ENCODE measurements around the gene PSME1. TPM values are rescaled to one million over a fixed set of nuclear protein-coding genes. Genes with fewer than 3 reads are reported as not detected.
A peak's percentile ranks its signal among the peaks of the same experiment; 100 is the strongest.

PSME1 gene
- total RNA-seq, 1 donor from 2014 or later: 385 TPM

DNA sequence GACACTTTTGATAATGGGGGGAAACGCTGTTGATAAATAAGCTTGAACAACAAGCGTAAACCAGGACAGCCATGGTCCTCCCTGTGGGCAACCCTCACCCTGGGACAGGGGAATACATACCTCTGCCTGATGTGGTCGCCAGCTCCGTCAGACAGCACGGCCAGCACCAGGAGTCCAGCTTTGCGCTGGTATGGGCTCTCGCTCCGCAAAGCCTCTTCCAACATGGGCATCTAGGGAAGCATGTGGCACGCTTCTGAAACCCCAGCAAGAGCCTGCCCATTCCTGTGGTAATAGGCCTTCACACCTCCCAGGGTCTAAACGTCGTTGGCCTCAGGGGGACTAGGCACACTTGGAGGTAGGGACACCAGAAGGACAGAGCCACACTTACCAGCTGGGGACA is 49.7 kb downstream of the PSME1 start:
- TF ChIP-seq, protein P1, sequence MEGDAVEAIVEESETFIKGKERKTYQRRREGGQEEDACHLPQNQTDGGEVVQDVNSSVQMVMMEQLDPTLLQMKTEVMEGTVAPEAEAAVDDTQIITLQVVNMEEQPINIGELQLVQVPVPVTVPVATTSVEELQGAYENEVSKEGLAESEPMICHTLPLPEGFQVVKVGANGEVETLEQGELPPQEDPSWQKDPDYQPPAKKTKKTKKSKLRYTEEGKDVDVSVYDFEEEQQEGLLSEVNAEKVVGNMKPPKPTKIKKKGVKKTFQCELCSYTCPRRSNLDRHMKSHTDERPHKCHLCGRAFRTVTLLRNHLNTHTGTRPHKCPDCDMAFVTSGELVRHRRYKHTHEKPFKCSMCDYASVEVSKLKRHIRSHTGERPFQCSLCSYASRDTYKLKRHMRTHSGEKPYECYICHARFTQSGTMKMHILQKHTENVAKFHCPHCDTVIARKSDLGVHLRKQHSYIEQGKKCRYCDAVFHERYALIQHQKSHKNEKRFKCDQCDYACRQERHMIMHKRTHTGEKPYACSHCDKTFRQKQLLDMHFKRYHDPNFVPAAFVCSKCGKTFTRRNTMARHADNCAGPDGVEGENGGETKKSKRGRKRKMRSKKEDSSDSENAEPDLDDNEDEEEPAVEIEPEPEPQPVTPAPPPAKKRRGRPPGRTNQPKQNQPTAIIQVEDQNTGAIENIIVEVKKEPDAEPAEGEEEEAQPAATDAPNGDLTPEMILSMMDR (conservative IDR thresholded peaks at IDR 0.05; ENCODE audit: low read depth, low read length): no peak
- no peak for DNase-seq (ENCODE audit: low read depth)
- no peak overlapping the region for H3K4me3 ChIP-seq (ENCODE audit: low read depth, low read length)

DNA sequence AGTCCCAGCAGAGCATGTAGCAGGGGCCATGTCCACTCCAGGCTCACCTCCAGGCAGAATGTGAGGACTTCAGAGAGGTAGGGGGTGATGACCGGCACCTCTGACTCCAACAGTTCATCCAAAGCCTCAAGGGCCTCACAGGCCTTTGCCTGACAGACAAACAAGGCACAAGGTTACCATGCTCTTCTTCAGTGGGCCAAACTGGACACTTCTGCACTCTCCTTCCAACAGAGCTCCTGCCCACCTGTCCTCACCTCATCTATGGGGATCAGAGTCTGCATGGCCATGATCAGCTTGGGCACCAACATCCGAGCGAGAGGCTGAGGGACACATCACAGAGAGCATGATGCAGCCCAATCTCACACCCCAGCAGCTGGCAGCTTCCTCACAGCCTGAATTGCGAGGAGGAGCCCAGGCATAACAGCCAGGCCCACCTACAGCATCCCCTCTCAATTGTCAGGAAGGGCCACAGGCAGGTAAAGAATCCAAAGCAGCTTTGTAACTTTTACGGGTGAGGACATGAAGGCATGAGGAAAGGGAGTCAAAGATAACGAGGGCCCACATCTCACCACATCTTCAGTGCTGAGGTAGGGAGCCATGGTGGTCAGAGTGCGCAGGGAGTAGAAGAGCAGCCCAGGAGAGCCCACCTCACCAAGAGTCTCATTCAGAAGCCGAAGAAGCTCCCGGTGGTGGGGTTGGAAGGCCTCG is 51.0 kb downstream of the PSME1 start:
- H3K4me3 ChIP-seq (ENCODE audit: low read depth, low read length): peak overlapping the region; percentile 93
- TF ChIP-seq, protein P1 (conservative IDR thresholded peaks at IDR 0.05; ENCODE audit: low read depth, low read length): no peak
- no peak for DNase-seq (ENCODE audit: low read depth)

GRCh38 chr14:24187539-24187915 is 51.5 kb downstream of the PSME1 start:
- peak overlapping the region; percentile 93 for H3K4me3 ChIP-seq (ENCODE audit: low read depth, low read length)
- no peak for DNase-seq (ENCODE audit: low read depth)
- TF ChIP-seq, protein P1 (conservative IDR thresholded peaks at IDR 0.05; ENCODE audit: low read depth, low read length): no peak

Other genes with a start within 250 kb of the PSME1 start
- gene DHRS4, start 182.4 kb upstream of the PSME1 start, total RNA-seq: 33.1 and 43.7 TPM in 2 replicates
- 13.6 and 14.8 TPM in 2 replicates for gene DHRS4L2, start 147.3 kb upstream of the PSME1 start, total RNA-seq
- gene CARMIL3, start 84.2 kb upstream of the PSME1 start, total RNA-seq: 0.07 TPM in 1 of 2 replicates, not detected in the other
- not detected in 2 replicates for gene CPNE6, start 64.6 kb upstream of the PSME1 start, total RNA-seq
- gene PCK2, start 41.9 kb upstream of the PSME1 start, total RNA-seq: 40.0 and 47.7 TPM in 2 replicates
- 42.6 and 51.2 TPM in 2 replicates for gene DCAF11, start 21.4 kb upstream of the PSME1 start, total RNA-seq
- gene NRL, start 21.2 kb upstream of the PSME1 start, total RNA-seq: 0.87 and 1.2 TPM in 2 replicates
- gene FITM1, start 5.5 kb upstream of the PSME1 start, total RNA-seq: not detected in 2 replicates
- gene EMC9, start 5.4 kb downstream of the PSME1 start, total RNA-seq: 22.3 and 31.8 TPM in 2 replicates
- gene PSME2, start 10.4 kb downstream of the PSME1 start, total RNA-seq: 156 and 168 TPM in 2 replicates
- 42.3 and 79.4 TPM in 2 replicates for gene RNF31, start 11.3 kb downstream of the PSME1 start, total RNA-seq
- 26.8 and 45.1 TPM in 2 replicates for gene IRF9, start 25.1 kb downstream of the PSME1 start, total RNA-seq
- gene REC8, start 35.9 kb downstream of the PSME1 start, total RNA-seq: 122 and 158 TPM in 2 replicates
- gene IPO4, start 52.6 kb downstream of the PSME1 start, total RNA-seq: 60.4 and 102 TPM in 2 replicates
- gene TM9SF1, start 59.2 kb downstream of the PSME1 start, total RNA-seq: 54.4 and 84.1 TPM in 2 replicates
- not detected in 2 replicates for gene TSSK4, start 69.5 kb downstream of the PSME1 start, total RNA-seq
- gene CHMP4A, start 77.3 kb downstream of the PSME1 start, total RNA-seq: 42.8 and 88.4 TPM in 2 replicates
- gene MDP1, start 79.9 kb downstream of the PSME1 start, total RNA-seq: 15.6 and 26.1 TPM in 2 replicates
- 219 and 220 TPM in 2 replicates for gene NEDD8, start 96.2 kb downstream of the PSME1 start, total RNA-seq
- 64.2 and 136 TPM in 2 replicates for gene GMPR2, start 96.7 kb downstream of the PSME1 start, total RNA-seq
- 43.2 and 53.2 TPM in 2 replicates for gene TINF2, start 106.4 kb downstream of the PSME1 start, total RNA-seq
- 0.63 and 0.94 TPM in 2 replicates for gene TGM1, start 127.0 kb downstream of the PSME1 start, total RNA-seq
- gene RABGGTA, start 135.4 kb downstream of the PSME1 start, total RNA-seq: 32.7 and 39.0 TPM in 2 replicates
- gene DHRS1, start 163.6 kb downstream of the PSME1 start, total RNA-seq: 25.7 and 26.4 TPM in 2 replicates
- 17.1 and 32.6 TPM in 2 replicates for gene NOP9, start 163.7 kb downstream of the PSME1 start, total RNA-seq
- gene CIDEB, start 171.8 kb downstream of the PSME1 start, total RNA-seq: 2.0 and 3.6 TPM in 2 replicates
- 1.3 and 2.7 TPM in 2 replicates for gene LTB4R2, start 173.9 kb downstream of the PSME1 start, total RNA-seq
- 0.06 and 4.0 TPM in 2 replicates for gene LTB4R, start 175.3 kb downstream of the PSME1 start, total RNA-seq
- gene ADCY4, start 198.9 kb downstream of the PSME1 start, total RNA-seq: 1.6 and 8.0 TPM in 2 replicates
- gene RIPK3, start 203.8 kb downstream of the PSME1 start, total RNA-seq: 6.4 and 7.6 TPM in 2 replicates
- gene NFATC4, start 232.0 kb downstream of the PSME1 start, total RNA-seq: 4.5 and 30.2 TPM in 2 replicates

Measured in epithelial cell of proximal tubule (primary cell).